Endometrial microvascular endothelial cells (primary cell): Measurements from ENCODE around the gene FRMD4A. TPM values are rescaled to one million over a fixed set of nuclear protein-coding genes. Genes with fewer than 3 reads are reported as not detected.

Source experiments
- in situ Hi-C: cut with HindIII; loops from 2 replicates; pipeline ENCODE4 v1.10.0; 2017; ENCODE audit warnings: low sequenced_read_pairs, low pct_unique_long_range_greater_than_20kb; ENCODE audit errors: inconsistent ontology term
- total RNA-seq: library from RNA; depleted of rRNA; stranded (reverse); fragments of >200 nt; gene quantifications from one replicate; pipeline ENCODE4 v1.2.3, GENCODE V29; 2015; ENCODE audit errors: inconsistent ontology term

Gene FRMD4A
- total RNA-seq, 1 donor from 2014 or later = 62.2 TPM

DNA sequence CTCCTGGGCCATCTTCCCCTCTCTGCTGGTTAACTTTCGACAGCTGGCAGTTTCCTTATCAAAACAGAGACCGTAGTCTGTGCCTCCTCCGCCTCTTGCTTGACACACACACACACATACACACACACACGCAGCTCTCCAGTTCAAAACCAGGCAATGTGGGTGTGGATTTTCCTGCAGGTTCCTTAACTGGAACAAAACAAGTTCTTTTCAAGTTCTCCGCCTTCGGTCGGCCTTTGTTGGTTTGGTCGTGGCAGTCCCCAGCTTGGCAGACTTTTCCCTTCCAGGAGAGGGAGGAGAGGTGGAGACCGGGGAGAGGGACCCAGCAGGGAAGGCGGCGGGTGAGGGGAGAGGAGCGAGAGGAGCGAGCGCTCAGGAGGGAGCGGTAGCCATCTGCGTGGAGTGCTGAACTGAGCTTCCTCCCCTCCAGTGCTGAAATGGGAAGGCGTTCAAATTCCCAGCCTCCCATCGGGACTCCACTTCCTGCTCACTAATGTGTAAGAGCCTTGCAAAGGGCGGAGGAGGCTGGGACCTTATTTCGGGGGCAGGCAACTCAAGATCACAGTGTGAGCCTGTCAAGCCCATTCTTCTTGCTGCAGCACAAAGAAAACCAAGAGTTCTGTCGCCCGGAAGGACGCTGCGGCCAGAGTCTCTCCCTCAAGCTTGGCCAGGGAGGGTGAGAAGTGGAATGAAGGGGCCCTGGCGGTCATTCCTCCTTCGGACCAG lies 623.4 kb downstream of the FRMD4A start:
- in situ Hi-C loops = no loop called here

DNA sequence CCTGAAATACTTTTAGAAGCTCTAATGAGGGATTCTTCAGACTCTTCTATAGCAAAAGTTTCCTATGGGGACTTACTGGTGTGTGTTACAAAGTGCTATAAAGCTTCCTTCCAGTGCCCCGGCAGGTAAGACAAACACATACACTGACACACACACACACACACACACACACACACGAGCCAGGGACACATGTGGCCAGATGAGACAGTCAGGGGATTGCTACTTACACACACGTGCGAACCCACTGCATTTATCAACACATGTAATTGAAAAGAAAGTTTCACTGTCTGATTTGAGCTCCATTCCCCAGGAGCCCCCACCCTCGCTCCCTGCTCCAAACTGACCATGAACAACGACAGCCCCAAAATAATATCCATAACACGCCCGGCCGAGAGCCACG lies 624.1 kb downstream of the FRMD4A start:
- in situ Hi-C loops = no loop called here

DNA sequence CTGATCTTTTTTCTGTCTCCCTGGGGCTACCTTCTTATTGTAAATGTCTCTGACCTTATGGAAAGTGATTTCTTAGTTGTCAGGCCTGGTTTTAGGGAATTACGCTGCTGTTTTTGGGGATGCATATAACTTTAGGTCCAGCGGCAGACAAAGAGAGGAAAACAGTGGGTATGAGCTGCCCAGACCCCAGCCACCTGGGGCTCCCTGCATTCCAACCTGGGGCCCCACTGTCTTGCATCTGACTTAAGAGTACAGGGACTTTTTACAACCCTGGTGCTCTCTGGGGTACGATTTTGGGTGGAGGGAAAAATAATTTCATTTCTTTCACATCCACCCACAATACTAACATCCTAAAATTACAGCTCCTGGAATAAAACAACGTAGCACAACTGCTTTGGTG lies 624.5 kb downstream of the FRMD4A start:
- in situ Hi-C loops = no loop called here

DNA sequence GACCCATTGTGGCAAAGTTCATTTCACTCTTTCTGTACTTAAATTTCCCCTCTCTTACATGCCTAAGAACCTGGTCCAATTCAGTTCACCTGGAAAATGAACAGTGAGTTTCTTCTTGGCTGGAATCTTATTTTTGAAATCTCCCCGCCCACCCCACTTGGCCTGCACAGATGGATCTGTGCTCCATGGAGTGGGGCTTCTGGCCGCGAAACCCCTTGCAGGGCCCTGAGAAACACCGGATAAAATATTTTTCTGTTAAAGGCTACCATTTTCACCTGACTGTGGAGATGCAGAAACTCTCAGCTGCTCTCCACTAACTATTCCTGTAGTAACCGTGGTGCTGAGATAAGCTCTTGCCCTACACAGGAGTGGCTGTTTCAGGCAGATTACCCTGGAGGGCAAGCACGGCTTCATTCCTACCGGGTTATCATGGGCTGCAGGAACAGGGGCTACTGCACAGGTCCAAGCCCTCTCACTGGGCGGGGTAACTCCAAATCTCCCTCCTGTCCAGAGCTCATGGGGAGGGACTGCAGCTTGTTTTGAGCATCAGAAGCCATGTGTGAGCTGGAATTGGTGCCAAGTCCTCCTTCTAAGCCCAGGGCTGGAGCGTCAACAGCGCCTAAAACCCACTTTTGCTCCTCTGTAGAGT lies 625.1 kb downstream of the FRMD4A start:
- in situ Hi-C loops = no loop called here

DNA sequence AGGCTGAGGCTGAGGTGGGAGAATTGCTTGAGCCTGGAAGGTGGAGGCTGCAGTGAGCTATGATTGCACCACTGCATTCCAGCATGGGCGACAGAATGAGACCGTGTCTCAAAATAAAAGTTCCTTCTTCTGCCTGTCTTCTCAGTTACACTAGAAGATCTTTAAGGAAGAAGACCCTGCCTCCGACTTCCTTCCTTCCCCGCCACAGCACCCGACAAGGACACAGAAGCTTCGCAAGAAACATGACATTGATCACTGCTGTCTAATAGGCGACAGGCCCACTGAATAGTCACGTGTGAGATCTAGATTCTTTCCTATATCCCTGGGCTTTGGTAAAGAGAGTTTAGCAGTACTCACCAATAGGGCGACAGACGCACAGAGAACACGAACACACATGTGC lies 625.8 kb downstream of the FRMD4A start:
- in situ Hi-C loops = no loop called here

GRCh38 chr10:13703997-13704536 lies 626.7 kb downstream of the FRMD4A start:
- in situ Hi-C loops = no loop called here

GRCh38 chr10:13703101-13703818 lies 627.5 kb downstream of the FRMD4A start:
- in situ Hi-C loops = no loop called here

DNA sequence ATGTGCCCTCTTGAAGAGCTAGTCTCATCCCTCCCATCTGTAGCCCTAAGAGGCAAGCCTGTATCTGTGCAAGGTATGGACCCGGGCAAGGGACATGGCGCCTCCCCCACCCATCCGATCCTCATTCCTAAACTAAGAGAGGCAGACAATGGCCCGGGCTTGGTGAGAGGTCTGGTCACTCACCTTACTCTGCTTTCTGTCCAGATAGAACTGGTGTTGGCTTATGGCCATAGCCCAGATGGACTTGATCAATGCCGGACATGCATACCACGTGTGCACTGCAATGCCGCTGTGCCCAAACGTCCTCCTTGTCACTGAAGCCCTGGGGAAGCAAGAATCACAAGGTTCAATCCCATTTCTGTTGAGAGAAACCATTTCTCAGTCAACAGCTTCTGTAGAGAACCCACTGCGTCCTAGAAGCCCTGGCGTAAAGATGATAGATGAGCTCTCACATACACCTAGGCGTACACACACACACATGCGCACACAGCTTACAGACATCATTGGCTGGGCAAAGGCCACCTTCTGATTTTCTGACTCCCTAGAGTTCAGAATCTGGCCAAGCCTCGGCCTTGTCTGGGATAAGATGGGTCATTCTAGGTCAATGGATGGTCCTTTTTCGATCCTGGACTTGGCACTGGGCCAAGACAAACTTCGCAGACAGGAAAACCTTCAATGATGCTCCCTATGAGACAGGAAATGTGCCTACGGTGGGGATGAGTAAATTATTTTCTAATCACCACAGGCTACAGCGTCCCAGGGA lies 629.4 kb downstream of the FRMD4A start:
- in situ Hi-C loops = no loop called here

GRCh38 chr10:13700473-13701144 lies 630.1 kb downstream of the FRMD4A start:
- in situ Hi-C loops = no loop called here

GRCh38 chr10:13699216-13699615 lies 631.5 kb downstream of the FRMD4A start:
- in situ Hi-C loops = no loop called here

DNA sequence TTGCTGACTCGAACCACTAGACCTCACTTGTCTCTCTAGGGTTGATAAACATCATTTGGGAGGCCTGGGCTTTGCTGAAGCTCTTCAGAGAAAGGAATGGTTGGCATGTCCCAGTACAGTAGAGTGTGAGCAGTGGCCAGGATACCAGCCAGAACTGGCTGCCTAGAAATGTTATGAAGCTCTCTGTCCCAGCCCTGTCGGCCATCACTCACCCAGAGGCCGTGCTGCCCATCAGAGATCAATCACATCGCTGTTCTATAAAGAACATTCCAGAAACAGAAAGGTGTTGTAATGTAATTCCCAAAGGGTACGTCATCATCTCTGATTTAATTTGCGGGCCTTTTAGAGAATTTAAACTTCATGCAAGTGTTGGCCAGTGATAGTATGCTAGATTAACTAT lies 632.5 kb downstream of the FRMD4A start:
- in situ Hi-C loops = no loop called here

DNA sequence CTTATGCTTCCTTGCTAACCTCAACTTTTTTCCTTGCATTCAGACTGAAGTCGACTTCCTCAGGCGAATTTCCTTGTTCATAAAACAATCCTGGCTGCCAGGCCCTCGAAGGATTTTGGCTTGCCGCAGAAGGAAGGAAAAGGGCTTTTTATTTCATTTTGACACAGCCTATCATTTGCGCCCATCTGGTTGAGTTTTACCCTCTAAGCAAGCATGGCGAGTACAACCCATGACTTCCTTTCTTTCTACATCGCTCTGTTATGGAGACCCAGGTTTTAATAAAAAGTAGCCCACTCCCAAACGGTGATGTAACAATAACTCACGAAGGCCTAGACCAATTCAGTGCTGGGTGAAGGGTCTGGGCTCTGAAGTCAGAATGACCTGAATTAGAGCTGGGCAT lies 634.7 kb downstream of the FRMD4A start:
- in situ Hi-C loops = no loop called here

- in situ Hi-C loops = no loop called here
Measured at GRCh38 chr10:13695588-13695987, 635.1 kb downstream of the FRMD4A start.

GRCh38 chr10:13693783-13694700 lies 636.7 kb downstream of the FRMD4A start:
- in situ Hi-C loops = no loop called here

DNA sequence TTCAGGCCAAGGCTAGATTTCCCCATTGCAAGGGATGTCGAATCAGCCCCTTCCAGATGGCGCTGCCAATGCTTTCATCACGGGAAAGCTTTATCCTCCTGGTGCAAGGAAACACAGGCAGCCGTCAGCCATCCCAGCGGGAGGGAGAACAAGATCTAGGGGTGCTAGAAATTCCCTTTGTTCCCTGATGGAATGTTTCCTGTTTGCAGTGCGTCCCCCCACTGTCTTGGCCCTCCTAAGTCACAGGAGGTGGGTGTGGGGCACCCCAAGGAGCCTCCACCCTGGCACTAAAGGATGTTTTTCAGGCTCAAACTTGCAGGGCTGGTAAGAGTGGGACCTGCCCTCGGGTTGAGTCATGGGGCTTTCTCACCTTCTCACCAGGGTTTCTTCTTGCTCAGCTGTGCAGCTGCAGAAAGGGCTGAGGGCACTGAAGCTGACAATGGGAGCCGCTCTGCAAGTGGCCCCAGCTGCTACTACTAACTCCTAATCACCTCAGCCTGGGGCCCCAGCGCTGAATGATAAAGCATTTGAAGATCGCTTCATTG lies 640.4 kb downstream of the FRMD4A start:
- in situ Hi-C loops = no loop called here

DNA sequence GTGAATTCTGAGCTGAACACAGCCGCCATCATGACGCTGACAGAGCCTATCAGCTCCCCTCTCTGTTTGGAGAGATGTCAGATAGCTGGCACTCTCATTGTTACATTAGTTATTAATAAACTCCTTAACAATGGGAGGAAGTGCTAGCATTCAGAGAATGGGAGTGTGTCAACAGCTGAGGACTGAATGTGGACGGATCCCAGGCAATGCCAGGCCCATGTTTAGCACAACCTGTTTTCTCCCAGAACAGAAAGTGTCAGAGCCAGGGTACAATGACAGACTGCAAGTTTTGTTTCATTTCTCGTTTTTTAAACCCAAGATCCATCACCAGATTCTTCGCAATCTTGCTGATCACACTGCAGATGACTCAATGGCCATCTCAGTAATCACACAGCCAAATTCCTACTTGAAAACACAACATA lies 644.4 kb downstream of the FRMD4A start:
- in situ Hi-C loops = no loop called here

DNA sequence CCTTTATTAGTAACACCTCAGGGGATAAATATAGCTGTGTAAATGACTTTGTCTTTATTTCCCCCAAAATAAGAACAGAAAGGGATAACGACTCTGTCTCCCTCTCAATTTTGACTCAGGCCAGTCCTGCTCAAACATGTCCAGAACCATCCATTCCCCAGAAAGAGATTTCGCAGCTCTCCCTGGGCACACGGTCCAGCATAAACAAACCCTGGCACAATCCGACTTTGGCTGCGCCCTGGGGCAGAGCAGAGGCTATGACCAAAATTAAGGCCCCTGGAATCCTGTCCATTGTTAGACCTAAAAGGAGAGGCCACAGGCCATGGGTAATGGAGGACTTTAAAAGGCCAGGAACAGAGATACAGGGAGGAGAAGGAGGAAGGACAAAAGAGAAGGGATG lies 644.8 kb downstream of the FRMD4A start:
- in situ Hi-C loops = no loop called here
